GM19463 (cell line): ENCODE data around the gene RHOH.
"Not testable (repeated sequence)": the region's sequence is repeated elsewhere in the genome, so short reads cannot be mapped to it uniquely, and the experiment has no call there.

Experiments used
- ATAC-seq: cut with Tn5 transposase; IDR thresholded peaks from one replicate; pipeline ENCODE4 v1.9.1; 2021; ENCODE audit warnings: mild to moderate bottlenecking, moderate library complexity; ENCODE audit not compliant: unreplicated experiment

The RHOH gene

DNA sequence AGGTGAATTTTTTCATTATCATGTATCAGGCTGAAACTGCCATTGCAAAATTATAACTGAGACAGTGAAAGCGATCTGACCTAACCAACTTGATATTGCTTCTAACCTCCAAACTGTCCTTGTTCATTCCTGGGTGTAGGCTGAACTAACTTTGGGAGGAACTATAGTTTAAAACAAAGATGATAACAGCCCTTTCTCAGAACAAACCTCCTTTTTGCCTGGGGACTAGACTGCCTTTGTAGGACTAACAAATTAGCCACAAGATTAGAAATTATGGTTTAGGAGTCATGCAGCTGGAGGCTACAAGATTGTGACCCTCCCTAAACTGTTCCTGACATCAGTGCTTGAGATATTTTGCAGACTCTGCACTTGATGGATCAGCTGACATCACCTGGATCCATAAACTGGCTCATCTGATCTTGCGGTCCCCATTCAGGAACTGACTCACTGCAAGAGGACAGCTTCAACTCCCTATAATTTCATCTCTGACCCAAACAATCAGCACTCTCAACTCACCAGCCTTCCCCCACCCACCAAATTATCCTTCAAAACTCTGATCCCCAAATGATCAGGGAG lies 93.9 kb downstream of the RHOH start:
- not testable (repeated sequence) for ATAC-seq

DNA sequence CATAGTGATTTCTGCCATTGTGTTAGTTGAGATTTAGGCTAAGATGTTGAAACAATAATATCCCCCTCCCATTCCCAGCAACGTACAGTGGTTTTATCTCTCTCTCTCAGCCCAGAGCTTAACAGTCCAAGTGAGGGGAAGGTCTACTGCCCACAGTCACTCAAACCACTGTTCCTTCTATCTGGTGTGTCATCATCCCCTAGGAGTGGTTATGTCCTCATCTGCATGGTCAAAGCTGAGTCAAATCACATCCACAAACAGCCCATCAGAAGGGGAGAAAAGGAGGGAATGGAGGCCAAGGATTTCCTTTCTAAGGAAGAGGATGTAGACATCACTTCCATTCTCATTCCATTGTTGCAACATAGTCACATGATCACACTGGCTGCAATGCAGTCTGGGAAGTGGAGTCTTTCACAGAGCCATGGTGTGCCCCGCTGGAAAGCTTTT lies 95.5 kb downstream of the RHOH start:
- ATAC-seq: no peak

DNA sequence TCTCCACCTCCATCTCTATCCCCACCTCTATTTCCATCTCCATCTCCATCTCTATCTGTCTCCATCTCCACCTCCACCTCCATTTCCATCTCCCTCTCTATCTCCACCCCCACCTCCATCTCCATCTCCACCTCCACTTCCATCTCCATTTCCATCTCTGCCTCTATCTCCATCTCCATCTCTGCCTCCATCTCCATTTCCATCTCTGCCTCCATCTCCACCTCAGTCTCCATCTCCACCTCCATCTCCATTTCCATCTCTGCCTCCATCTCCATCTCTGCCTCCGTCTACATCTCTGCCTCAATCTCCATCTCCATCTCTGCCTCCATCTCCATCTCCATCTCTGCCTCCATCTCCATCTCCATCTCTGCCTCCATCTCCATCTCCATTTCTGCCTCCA lies 97.5 kb downstream of the RHOH start:
- ATAC-seq: no peak

DNA sequence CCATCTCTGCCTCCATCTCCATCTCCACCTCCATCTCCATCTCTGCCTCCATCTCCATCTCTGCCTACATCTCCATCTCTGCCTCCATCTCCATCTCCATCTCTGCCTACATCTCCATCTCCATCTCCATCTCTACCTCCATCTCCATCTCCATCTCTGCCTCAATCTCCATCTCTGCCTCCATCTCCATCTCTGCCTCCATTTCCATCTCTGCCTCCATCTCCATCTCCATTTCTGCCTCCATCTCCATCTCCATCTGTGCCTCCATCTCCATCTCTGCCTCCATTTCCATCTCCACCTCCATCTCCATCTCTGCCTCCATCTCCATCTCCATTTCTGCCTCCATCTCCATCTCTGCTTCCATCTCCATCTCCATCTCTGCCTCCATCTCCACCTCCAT lies 98.2 kb downstream of the RHOH start:
- not testable (repeated sequence) for ATAC-seq

DNA sequence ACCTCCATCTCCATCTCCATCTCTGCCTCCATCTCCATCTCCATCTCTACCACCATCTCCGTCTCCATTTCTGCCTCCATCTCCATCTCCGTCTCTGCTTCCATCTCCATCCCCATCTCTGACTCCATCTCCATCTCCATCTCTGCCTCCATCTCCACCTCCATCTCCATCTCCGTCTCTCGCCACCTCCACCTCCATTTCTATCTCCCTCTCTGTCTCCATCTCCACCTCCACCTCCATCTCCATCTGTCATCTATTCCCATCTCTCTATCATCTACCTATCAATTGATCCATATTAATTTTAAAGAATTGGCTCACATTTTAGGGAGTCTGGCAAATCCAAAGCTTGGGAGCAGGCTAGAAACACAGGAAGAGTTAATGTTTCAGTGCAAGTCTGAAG lies 98.7 kb downstream of the RHOH start:
- ATAC-seq: no peak
